ENCODE results near the gene NYNRIN.

GRCh38 chr14:24431569-24432258 is 32.9 kb downstream of the NYNRIN start:
- TF ChIP-seq POLR2A (IDR thresholded peaks at IDR 0.05) = no peak
- peak; percentile 82 to 96 (median 90) for TF ChIP-seq CTCF (IDR thresholded peaks at IDR 0.05)
